Measurements from ENCODE around the gene CDC5L. TPM values are rescaled to one million over a fixed set of nuclear protein-coding genes. Genes with fewer than 3 reads are reported as not detected.

The CDC5L gene
- total and polyA plus RNA-seq, 2 experiments from 2014 or later, result 27.0 to 32.5 TPM

DNA sequence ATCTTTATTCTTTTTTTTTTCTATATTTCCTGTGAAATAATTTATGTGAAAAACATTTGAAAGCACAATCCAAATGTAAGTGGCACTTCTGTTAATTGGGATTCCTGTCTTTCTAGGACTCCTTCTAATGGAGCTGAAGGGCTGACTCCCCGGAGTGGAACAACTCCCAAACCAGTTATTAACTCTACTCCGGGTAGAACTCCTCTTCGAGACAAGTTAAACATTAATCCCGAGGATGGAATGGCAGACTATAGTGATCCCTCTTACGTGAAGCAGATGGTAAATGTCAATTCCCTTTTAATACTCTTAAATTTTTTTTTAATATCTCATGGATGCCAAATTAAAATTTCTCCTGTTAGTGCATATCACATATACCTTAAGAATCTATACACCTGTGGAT, 35.0 kb downstream of the CDC5L start:
- no peak overlapping the region for H3K4me2 ChIP-seq
- DNase-seq (ENCODE audit: low spot score) (no peak), ATAC-seq (no peak)
- TF ChIP-seq, protein P1, sequence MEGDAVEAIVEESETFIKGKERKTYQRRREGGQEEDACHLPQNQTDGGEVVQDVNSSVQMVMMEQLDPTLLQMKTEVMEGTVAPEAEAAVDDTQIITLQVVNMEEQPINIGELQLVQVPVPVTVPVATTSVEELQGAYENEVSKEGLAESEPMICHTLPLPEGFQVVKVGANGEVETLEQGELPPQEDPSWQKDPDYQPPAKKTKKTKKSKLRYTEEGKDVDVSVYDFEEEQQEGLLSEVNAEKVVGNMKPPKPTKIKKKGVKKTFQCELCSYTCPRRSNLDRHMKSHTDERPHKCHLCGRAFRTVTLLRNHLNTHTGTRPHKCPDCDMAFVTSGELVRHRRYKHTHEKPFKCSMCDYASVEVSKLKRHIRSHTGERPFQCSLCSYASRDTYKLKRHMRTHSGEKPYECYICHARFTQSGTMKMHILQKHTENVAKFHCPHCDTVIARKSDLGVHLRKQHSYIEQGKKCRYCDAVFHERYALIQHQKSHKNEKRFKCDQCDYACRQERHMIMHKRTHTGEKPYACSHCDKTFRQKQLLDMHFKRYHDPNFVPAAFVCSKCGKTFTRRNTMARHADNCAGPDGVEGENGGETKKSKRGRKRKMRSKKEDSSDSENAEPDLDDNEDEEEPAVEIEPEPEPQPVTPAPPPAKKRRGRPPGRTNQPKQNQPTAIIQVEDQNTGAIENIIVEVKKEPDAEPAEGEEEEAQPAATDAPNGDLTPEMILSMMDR (conservative IDR thresholded peaks at IDR 0.05; ENCODE audit: low read depth in 2 of 2), result no peak
- TF ChIP-seq, protein P2, sequence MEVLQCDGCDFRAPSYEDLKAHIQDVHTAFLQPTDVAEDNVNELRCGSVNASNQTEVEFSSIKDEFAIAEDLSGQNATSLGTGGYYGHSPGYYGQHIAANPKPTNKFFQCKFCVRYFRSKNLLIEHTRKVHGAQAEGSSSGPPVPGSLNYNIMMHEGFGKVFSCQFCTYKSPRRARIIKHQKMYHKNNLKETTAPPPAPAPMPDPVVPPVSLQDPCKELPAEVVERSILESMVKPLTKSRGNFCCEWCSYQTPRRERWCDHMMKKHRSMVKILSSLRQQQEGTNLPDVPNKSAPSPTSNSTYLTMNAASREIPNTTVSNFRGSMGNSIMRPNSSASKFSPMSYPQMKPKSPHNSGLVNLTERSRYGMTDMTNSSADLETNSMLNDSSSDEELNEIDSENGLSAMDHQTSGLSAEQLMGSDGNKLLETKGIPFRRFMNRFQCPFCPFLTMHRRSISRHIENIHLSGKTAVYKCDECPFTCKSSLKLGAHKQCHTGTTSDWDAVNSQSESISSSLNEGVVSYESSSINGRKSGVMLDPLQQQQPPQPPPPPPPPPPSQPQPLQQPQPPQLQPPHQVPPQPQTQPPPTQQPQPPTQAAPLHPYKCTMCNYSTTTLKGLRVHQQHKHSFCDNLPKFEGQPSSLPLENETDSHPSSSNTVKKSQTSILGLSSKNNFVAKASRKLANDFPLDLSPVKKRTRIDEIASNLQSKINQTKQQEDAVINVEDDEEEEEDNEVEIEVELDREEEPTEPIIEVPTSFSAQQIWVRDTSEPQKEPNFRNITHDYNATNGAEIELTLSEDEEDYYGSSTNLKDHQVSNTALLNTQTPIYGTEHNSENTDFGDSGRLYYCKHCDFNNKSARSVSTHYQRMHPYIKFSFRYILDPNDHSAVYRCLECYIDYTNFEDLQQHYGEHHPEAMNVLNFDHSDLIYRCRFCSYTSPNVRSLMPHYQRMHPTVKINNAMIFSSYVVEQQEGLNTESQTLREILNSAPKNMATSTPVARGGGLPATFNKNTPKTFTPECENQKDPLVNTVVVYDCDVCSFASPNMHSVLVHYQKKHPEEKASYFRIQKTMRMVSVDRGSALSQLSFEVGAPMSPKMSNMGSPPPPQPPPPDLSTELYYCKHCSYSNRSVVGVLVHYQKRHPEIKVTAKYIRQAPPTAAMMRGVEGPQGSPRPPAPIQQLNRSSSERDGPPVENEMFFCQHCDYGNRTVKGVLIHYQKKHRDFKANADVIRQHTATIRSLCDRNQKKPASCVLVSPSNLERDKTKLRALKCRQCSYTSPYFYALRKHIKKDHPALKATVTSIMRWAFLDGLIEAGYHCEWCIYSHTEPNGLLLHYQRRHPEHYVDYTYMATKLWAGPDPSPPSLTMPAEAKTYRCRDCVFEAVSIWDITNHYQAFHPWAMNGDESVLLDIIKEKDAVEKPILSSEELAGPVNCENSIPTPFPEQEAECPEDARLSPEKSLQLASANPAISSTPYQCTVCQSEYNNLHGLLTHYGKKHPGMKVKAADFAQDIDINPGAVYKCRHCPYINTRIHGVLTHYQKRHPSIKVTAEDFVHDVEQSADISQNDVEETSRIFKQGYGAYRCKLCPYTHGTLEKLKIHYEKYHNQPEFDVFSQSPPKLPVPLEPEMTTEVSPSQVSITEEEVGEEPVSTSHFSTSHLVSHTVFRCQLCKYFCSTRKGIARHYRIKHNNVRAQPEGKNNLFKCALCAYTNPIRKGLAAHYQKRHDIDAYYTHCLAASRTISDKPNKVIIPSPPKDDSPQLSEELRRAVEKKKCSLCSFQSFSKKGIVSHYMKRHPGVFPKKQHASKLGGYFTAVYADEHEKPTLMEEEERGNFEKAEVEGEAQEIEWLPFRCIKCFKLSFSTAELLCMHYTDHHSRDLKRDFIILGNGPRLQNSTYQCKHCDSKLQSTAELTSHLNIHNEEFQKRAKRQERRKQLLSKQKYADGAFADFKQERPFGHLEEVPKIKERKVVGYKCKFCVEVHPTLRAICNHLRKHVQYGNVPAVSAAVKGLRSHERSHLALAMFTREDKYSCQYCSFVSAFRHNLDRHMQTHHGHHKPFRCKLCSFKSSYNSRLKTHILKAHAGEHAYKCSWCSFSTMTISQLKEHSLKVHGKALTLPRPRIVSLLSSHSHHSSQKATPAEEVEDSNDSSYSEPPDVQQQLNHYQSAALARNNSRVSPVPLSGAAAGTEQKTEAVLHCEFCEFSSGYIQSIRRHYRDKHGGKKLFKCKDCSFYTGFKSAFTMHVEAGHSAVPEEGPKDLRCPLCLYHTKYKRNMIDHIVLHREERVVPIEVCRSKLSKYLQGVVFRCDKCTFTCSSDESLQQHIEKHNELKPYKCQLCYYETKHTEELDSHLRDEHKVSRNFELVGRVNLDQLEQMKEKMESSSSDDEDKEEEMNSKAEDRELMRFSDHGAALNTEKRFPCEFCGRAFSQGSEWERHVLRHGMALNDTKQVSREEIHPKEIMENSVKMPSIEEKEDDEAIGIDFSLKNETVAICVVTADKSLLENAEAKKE (CRISPR knock-in tag; IDR thresholded peaks at IDR 0.05), result no peak
- TF ChIP-seq JUNB (IDR thresholded peaks at IDR 0.05; ENCODE audit: unreplicated experiment) (no peak), ZNF331 (CRISPR knock-in tag; IDR thresholded peaks at IDR 0.05; ENCODE audit: low read depth) (no peak), EZH2 (IDR thresholded peaks at IDR 0.05; ENCODE audit: low read depth, unreplicated experiment) (no peak), EZH2phosphoT487 (IDR thresholded peaks at IDR 0.05; ENCODE audit: unreplicated experiment) (no peak), POLR2AphosphoS5 (IDR thresholded peaks at IDR 0.05; ENCODE audit: low read depth) (no peak), CREB1 (CRISPR knock-in tag; IDR thresholded peaks at IDR 0.05; ENCODE audit: low read depth) (no peak)
- H3F3A ChIP-seq (replicated peaks; ENCODE audit: low read depth), result no peaks in the 10 kb centered on the region
- H3K9me2 ChIP-seq (ENCODE audit: insufficient read depth), result no peaks in the 10 kb centered on the region
- no peak overlapping the region for H3K4me3 Mint-ChIP-seq
- H3K27me3 Mint-ChIP-seq (ENCODE audit: insufficient read depth, low read depth, poor library complexity), result no peaks in the 10 kb centered on the region
- no peaks in the 10 kb centered on the region for H3K4me1 Mint-ChIP-seq
- no peak overlapping the region for H3K4me3 ChIP-seq
- H3K79me2 ChIP-seq (replicated peaks; ENCODE audit: insufficient read depth), result peaks cover 11% of the 10 kb centered on the region
- H3K36me3 ChIP-seq (ENCODE audit: insufficient read depth), result peaks cover 56% of the 10 kb centered on the region
- H3K9me3 Mint-ChIP-seq, result no peaks in the 10 kb centered on the region
- H3K27me3 ChIP-seq (ENCODE audit: insufficient read depth), result no peaks in the 10 kb centered on the region
- no peak overlapping the region for H2AFZ ChIP-seq
- H3K27ac Mint-ChIP-seq, result no peak overlapping the region
- no peak overlapping the region for H3K27ac ChIP-seq (ENCODE audit: low read depth)
- peaks cover 9% of the 10 kb centered on the region for H4K20me1 ChIP-seq (replicated peaks; ENCODE audit: insufficient read depth)
- H3K36me3 Mint-ChIP-seq (ENCODE audit: low read depth), result peaks cover 53% of the 10 kb centered on the region
- 0 out of 2 replicates have a peak, but pooled peaks cover 6% of the 10 kb centered on the region for H3K4me1 ChIP-seq (ENCODE audit: insufficient read depth)

All from GM23338 (cell line).